GM12865 (cell line): ENCODE measurements around the gene LMNB1.

Source experiments
- DNase-seq: peaks from one replicate; pipeline ENCODE4 v3.0.0; 2010; ENCODE audit warnings: low read depth
- H3K4me3 ChIP-seq: 2 replicates; pipeline ENCODE4 v1.5.1; 2011; ENCODE audit warnings: mild to moderate bottlenecking, low read depth, low read length, control low read depth
- TF ChIP-seq, protein P1 (sequence below): IDR thresholded peaks from 2 replicates; pipeline ENCODE4 v1.5.1; 2011; ENCODE audit warnings: low read length, control low read depth, low read depth, inconsistent platforms; ENCODE audit not compliant: insufficient read depth; ENCODE audit errors: missing control alignments

Gene LMNB1

DNA sequence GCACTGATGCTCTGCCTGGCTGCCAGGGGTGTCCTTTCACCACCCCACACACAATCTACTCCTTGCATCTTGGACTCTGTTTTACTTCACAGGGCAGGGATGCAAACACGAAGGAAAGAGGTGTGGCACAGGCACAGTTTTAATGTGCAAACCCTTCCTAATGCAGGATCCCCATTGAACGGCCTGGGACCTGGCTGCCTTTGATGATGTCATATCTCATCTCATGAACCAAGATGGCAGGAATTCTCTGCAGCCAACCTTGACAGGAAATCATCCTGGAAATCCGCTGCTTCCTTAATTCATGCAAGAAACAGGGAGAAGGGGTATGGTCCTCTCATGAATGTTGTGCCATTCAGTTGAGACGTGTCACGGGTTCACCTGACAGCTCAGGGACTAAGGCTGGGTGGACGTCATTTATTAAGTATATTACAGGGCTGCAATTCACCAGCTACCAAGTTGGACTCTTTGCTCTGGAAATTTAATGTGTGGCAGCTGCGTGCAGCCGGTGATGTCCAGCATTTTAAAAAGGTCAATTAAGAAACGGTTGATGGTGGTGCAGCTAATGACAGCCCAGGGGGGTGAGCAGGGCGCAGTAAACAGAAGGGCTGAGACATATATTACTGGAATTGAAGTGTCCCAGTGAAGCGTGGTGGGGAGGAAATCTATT, 91.5 kb downstream of the LMNB1 start:
- no peak for DNase-seq
- TF ChIP-seq, protein P1, sequence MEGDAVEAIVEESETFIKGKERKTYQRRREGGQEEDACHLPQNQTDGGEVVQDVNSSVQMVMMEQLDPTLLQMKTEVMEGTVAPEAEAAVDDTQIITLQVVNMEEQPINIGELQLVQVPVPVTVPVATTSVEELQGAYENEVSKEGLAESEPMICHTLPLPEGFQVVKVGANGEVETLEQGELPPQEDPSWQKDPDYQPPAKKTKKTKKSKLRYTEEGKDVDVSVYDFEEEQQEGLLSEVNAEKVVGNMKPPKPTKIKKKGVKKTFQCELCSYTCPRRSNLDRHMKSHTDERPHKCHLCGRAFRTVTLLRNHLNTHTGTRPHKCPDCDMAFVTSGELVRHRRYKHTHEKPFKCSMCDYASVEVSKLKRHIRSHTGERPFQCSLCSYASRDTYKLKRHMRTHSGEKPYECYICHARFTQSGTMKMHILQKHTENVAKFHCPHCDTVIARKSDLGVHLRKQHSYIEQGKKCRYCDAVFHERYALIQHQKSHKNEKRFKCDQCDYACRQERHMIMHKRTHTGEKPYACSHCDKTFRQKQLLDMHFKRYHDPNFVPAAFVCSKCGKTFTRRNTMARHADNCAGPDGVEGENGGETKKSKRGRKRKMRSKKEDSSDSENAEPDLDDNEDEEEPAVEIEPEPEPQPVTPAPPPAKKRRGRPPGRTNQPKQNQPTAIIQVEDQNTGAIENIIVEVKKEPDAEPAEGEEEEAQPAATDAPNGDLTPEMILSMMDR, result no peak
- no peak overlapping the region for H3K4me3 ChIP-seq

DNA sequence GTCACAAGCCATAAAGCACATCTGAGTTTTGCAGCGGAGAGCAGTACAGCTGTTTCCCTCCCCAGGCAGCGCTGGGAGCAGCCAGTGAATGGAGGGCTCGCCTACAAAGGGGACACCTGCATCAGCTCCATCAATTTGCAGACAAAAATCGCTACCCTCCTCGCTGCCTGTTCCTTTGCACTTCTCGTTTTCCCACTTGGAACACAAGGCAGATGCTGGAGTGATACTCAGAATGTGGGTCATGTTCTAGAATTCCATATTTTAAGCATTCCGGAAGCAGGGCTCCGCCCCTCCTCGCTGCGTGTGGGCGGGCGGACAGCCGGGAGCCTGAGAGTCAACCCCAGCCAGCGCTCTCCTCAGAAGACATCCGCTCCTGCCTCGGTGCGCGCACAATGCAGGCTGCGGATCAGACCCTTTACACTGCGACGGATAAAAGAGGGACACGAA, 92.1 kb downstream of the LMNB1 start:
- no peak overlapping the region for H3K4me3 ChIP-seq
- TF ChIP-seq, protein P1, result no peak
- no peak for DNase-seq

DNA sequence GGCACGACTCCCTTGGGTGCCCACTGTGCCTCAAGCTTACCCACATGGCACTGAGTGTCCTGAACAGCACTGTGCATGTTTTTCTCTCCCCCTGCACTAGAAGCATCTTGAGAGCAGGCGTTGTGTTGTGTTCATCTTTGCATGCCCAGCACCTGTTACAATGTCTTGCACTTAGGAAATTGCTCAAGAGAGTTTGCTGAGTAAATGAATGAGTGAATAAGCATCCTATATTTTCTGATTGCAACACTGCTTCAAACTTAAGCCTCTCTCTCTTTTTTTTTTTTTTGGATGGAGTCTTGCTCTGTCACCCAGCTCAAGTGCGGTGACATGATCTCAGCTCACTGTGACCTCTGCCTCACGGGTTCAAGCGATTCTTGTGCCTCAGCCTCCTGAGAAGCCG, 94.5 kb downstream of the LMNB1 start:
- no peak overlapping the region for H3K4me3 ChIP-seq
- DNase-seq, result no peak
- TF ChIP-seq, protein P1, result no peak

DNA sequence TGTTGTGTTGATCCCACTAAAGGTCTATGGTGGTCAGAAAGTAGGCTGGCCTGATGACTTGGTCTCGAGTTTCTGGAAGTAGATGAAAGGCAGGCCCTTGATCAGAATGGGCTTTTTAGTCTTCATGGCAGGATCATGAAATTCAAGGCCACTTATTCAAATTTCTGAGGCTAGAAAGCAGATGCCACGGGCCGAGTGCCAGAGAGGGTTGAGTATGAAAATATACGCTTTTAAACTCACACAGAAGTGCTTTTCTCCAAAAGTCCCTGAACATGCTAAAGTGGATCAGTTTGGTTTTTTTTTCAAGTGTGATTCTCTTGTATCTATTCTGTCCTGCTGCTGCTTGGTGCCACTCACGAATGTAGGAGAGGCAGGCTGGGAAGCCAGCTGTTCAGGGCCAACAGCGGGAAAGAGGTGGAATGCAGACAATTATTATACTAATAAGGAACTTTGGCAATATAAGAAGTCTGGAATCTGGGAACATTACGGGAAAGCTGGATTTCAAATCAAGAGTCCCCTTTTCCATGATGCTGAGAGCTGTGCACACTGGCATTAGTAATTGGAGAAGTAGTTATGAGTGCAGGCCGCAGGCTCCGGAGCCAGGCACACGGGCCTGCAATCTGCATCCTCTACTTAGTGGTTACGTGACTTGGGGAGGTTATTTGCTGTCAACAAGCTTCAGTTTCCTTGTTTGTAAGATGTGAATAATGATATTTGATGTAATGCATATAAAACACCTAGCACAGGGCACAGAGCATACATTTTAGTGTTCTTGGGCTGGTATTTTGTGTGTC, 95.8 kb downstream of the LMNB1 start:
- TF ChIP-seq, protein P1, result no peak
- DNase-seq, result no peak
- H3K4me3 ChIP-seq, result no peak overlapping the region

DNA sequence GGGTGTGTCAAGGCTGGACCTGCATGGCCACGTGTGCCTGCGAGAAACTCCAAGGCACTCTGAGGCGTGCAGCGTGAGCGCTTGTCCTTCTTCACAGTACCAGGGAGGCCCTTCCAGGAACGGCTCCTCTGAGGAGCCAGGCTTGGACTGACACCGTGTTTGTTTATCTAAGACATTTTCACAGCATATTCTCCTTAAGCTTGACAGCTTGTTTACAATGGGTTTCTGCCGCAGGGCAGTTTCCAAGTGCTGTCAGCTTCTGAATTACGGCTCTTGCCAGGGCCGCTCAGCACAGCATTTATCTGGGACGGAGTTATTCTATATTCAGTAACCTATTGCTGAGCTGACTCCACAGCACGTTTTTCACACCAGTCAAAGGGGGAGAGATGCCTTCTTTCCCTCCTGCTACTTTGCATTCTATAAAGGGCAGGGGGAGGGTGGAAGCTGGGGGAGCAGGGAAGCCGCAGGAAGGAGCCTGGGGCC, 98.4 kb downstream of the LMNB1 start:
- TF ChIP-seq, protein P1, result no peak
- no peak for DNase-seq
- no peak overlapping the region for H3K4me3 ChIP-seq

DNA sequence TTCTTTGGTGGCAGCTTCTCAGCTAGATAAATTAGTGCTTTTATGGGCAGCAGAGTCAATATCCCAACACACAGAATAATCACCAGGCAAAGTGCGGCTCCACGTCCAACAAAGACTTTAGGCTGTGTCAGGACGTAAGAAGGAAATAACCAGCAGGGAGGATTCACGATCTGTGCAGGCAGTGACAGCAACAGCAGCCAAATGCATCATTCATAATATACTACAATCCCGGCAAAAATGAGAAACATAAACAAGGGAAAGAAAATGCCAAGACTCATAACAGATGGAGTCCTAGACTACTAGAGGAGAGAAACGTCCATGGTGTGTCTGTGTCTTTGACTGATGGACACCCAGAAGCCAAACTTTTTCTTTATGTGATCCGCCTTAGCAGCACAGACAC, 100.7 kb downstream of the LMNB1 start:
- no peak for DNase-seq
- TF ChIP-seq, protein P1, result no peak

More for the DNA sequence above, 100.7 kb downstream of the LMNB1 start:
- no peak overlapping the region for H3K4me3 ChIP-seq
